ENCODE data around the gene POLK. TPM values are rescaled to one million over a fixed set of nuclear protein-coding genes. Genes with fewer than 3 reads are reported as not detected.

Gene POLK
- total RNA-seq, 2 experiments from 2014 or later = 29.8 to 30.7 TPM

DNA sequence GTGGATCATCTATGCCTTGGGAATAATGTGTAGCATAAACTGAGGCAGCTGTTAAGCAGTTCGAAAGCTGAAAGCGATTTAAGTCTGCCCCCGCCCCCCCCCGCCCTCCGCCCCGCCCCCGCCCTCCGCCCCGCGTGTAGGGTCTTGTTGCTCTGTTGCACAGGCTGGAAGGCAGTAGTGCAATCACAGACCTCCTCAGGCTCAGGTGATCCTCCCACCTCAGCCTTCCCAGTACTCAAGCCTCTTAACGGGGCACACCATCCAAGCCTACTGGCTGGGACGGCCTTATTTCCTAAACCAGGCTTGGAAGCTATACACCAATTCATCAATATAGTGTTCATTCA lies 100.5 kb downstream of the POLK start:
- peaks cover 7% of the 10 kb centered on the region for H3K36me3 Mint-ChIP-seq (ENCODE audit: low read depth)
- POLR2A ChIA-PET = no interaction called here

DNA sequence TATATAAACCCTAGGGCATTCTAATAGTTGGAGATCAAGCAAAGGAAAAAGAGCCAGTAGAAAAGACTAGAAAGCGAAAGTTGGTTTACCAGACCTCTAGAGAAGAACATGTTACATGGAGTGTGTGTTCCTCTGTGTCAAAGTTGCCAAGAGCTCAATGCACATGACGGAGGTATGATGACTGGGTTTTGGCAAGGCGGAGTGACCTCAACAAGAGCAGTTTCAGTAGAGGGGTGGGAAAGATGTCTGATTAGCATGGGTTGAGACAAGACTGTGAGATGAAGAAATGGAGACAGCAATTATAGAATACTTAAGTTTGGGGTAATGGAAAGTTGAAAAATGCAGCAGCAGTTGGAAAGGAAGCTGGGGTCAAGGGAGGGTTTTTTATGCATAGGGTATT lies 101.2 kb downstream of the POLK start:
- H3K4me1 Mint-ChIP-seq (ENCODE audit: low read depth) = peaks cover 5% of the 10 kb centered on the region
- ChIA-PET CTCF (no interaction called here), POLR2A (no interaction called here)
- DNase-seq (no peak), ATAC-seq (no peak)
- H3K27me3 Mint-ChIP-seq (ENCODE audit: low read depth) = peaks cover 16% of the 10 kb centered on the region
- no peak overlapping the region for H3K27ac Mint-ChIP-seq
- H3K36me3 Mint-ChIP-seq (ENCODE audit: low read depth) = peaks cover 7% of the 10 kb centered on the region
- no peak overlapping the region for H3K4me3 Mint-ChIP-seq
- H3K9me3 Mint-ChIP-seq (ENCODE audit: insufficient read depth) = no peaks in the 10 kb centered on the region

More for the DNA sequence above, 100.5 kb downstream of the POLK start:
- Mint-ChIP-seq H3K27ac (no peak overlapping the region), H3K9me3 (ENCODE audit: insufficient read depth) (no peaks in the 10 kb centered on the region), H3K4me3 (no peak overlapping the region), H3K27me3 (ENCODE audit: low read depth) (peaks cover 16% of the 10 kb centered on the region), H3K4me1 (ENCODE audit: low read depth) (peaks cover 9% of the 10 kb centered on the region)
- ATAC-seq = no peak
- CTCF ChIA-PET = no interaction called here
- no peak for DNase-seq

GRCh38 chr5:75614176-75614575 lies 102.5 kb downstream of the POLK start:
- POLR2A ChIA-PET = no interaction called here
- Mint-ChIP-seq H3K4me1 (ENCODE audit: low read depth) (peaks cover 5% of the 10 kb centered on the region), H3K27me3 (ENCODE audit: low read depth) (peaks cover 16% of the 10 kb centered on the region), H3K36me3 (ENCODE audit: low read depth) (peaks cover 7% of the 10 kb centered on the region), H3K9me3 (ENCODE audit: insufficient read depth) (no peaks in the 10 kb centered on the region), H3K27ac (no peak overlapping the region), H3K4me3 (no peak overlapping the region)
- DNase-seq (no peak), ATAC-seq (no peak)
- CTCF ChIA-PET = no interaction called here

DNA sequence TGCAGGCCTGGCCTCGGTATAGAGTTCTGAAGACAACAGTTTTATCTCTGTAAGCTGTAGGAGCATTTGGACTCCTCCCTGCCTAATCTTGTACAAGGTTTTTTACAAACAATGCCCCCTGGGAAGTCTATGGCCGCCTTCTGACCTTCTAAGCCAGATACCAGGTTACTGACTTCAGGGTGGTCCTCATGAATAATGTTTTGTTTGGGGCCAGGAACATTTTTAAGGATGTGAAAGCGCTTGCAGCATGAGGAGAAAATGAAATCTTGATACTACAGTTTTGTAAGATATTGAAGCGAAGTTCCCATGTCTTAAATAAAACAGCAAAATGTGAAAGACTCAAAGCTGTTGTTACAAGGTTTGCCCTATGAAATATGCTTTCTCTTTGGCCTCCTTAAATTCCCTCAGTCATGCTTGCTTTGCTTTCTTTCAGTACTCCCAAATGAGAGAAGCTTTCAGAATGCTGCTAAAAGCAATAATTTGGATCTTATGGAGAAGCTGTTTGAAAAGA lies 104.7 kb downstream of the POLK start:
- DNase-seq (no peak), ATAC-seq (no peak)
- Mint-ChIP-seq H3K9me3 (ENCODE audit: insufficient read depth) (no peaks in the 10 kb centered on the region), H3K4me1 (ENCODE audit: low read depth) (no peaks in the 10 kb centered on the region), H3K27ac (no peak overlapping the region), H3K4me3 (no peak overlapping the region), H3K27me3 (ENCODE audit: low read depth) (peaks cover 10% of the 10 kb centered on the region), H3K36me3 (ENCODE audit: low read depth) (no peaks in the 10 kb centered on the region)
- ChIA-PET POLR2A (no interaction called here), CTCF (no interaction called here)

DNA sequence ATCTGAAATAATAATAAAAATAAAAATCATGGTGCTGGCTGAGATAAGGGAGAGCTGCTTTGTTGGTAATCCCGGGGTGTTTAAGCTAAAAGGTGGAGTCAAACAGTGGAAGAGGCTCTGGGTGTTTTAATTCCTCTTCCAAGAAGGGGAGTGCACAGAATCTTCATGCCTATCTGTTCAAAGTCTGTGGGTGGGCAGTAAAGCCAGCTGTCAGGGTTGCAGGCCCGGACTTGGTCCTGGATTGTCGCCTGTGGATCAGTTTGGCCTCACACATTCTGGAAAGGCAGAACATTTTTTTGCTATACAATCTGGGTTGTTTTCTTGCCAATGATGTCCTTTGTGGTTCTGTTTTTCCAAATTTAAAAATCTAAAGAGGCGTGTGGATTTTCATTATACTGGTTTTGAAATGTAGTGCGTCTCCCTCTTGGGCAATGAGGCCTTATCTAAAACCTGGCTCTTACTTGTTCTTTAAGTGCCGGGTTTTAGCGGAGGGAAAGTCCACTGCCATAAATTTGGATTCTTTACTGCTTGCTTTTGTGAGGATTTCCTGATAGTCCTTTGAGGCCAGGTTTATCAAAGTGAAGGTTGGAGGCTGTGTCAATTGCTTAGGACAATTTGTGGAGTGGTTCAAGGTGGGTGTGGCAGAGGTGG lies 105.4 kb downstream of the POLK start:
- no peaks in the 10 kb centered on the region for H3K36me3 Mint-ChIP-seq (ENCODE audit: low read depth)
- DNase-seq = no peak
- peaks cover 10% of the 10 kb centered on the region for H3K27me3 Mint-ChIP-seq (ENCODE audit: low read depth)
- no peak for ATAC-seq
- ChIA-PET POLR2A (no interaction called here), CTCF (interaction anchor here (0.6 kb wide), 1 partner anchor 148 kb away, joined by 3 read pairs; no protein-coding TSS in a partner anchor)
- no peak overlapping the region for H3K27ac Mint-ChIP-seq
- no peaks in the 10 kb centered on the region for H3K9me3 Mint-ChIP-seq (ENCODE audit: insufficient read depth)
- H3K4me3 Mint-ChIP-seq = no peak overlapping the region
- H3K4me1 Mint-ChIP-seq (ENCODE audit: low read depth) = no peaks in the 10 kb centered on the region

GRCh38 chr5:75617736-75618352 lies 106.2 kb downstream of the POLK start:
- ATAC-seq (no peak), DNase-seq (no peak)
- Mint-ChIP-seq H3K27me3 (ENCODE audit: low read depth) (peaks cover 4% of the 10 kb centered on the region), H3K27ac (no peak overlapping the region), H3K9me3 (ENCODE audit: insufficient read depth) (no peaks in the 10 kb centered on the region), H3K4me1 (ENCODE audit: low read depth) (no peaks in the 10 kb centered on the region), H3K4me3 (no peak overlapping the region), H3K36me3 (ENCODE audit: low read depth) (no peaks in the 10 kb centered on the region)
- ChIA-PET POLR2A (no interaction called here), CTCF (no interaction called here)

- Mint-ChIP-seq H3K4me3 (no peak overlapping the region), H3K27me3 (ENCODE audit: low read depth) (no peaks in the 10 kb centered on the region), H3K36me3 (ENCODE audit: low read depth) (no peaks in the 10 kb centered on the region), H3K4me1 (ENCODE audit: low read depth) (no peaks in the 10 kb centered on the region), H3K27ac (no peak overlapping the region), H3K9me3 (ENCODE audit: insufficient read depth) (no peaks in the 10 kb centered on the region)
- ATAC-seq (no peak), DNase-seq (no peak)
- CTCF ChIA-PET = interaction anchor here (1.0 kb wide), 1 partner anchor 61 kb away, joined by 3 read pairs; no protein-coding TSS in a partner anchor
- POLR2A ChIA-PET = no interaction called here
Observed at GRCh38 chr5:75620184-75620959, 108.7 kb downstream of the POLK start.

GRCh38 chr5:75622564-75622963 lies 110.9 kb downstream of the POLK start:
- POLR2A ChIA-PET = no interaction called here
- Mint-ChIP-seq H3K27ac (no peak overlapping the region), H3K4me1 (ENCODE audit: low read depth) (peaks cover 11% of the 10 kb centered on the region), H3K9me3 (ENCODE audit: insufficient read depth) (no peaks in the 10 kb centered on the region), H3K4me3 (no peak overlapping the region), H3K36me3 (ENCODE audit: low read depth) (no peaks in the 10 kb centered on the region), H3K27me3 (ENCODE audit: low read depth) (no peaks in the 10 kb centered on the region)
- ATAC-seq (no peak), DNase-seq (no peak)
- CTCF ChIA-PET = no interaction called here

GRCh38 chr5:75623846-75624245 lies 112.2 kb downstream of the POLK start:
- no peak overlapping the region for H3K4me3 Mint-ChIP-seq
- H3K27ac Mint-ChIP-seq = no peak overlapping the region
- no peaks in the 10 kb centered on the region for H3K27me3 Mint-ChIP-seq (ENCODE audit: low read depth)
- no peaks in the 10 kb centered on the region for H3K36me3 Mint-ChIP-seq (ENCODE audit: low read depth)
- H3K9me3 Mint-ChIP-seq (ENCODE audit: insufficient read depth) = no peaks in the 10 kb centered on the region
- ATAC-seq (no peak), DNase-seq (no peak)
- ChIA-PET CTCF (no interaction called here), POLR2A (no interaction called here)
- H3K4me1 Mint-ChIP-seq (ENCODE audit: low read depth) = peaks cover 13% of the 10 kb centered on the region

GRCh38 chr5:75626959-75627358 lies 115.3 kb downstream of the POLK start:
- Mint-ChIP-seq H3K27me3 (ENCODE audit: low read depth) (no peaks in the 10 kb centered on the region), H3K36me3 (ENCODE audit: low read depth) (no peaks in the 10 kb centered on the region), H3K9me3 (ENCODE audit: insufficient read depth) (no peaks in the 10 kb centered on the region), H3K27ac (peak overlapping the region; percentile 15), H3K4me3 (no peak overlapping the region), H3K4me1 (ENCODE audit: low read depth) (peaks cover 13% of the 10 kb centered on the region)
- POLR2A ChIA-PET = no interaction called here
- DNase-seq (no peak), ATAC-seq (no peak)
- CTCF ChIA-PET = no interaction called here

DNA sequence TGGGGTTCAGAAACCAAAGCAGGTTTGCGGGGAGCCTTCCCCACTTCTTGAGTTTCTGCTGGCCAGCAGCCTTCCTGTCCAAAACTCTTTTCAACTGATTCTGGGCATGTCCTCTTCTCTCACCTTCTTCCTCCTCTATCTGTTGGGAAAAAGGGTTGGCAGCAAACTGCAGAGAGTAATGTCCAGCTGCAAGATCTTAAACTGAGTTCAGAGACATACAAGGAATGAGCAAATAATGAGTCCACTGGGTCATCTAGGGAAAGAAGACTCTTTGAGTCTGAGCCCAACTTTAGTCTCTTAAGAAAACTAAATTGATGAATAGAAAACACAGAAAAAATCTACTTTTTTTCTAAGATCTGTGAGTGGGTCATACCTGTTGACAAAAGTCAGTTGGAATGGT lies 116.1 kb downstream of the POLK start:
- H3K4me1 Mint-ChIP-seq (ENCODE audit: low read depth) = peaks cover 13% of the 10 kb centered on the region
- no peaks in the 10 kb centered on the region for H3K27me3 Mint-ChIP-seq (ENCODE audit: low read depth)
- no peaks in the 10 kb centered on the region for H3K9me3 Mint-ChIP-seq (ENCODE audit: insufficient read depth)
- H3K4me3 Mint-ChIP-seq = no peak overlapping the region
- POLR2A ChIA-PET = no interaction called here
- CTCF ChIA-PET = no interaction called here
- ATAC-seq (no peak), DNase-seq (no peak)
- H3K36me3 Mint-ChIP-seq (ENCODE audit: low read depth) = no peaks in the 10 kb centered on the region
- H3K27ac Mint-ChIP-seq = no peak overlapping the region

- CTCF ChIA-PET = no interaction called here
- POLR2A ChIA-PET = no interaction called here
- peaks cover 13% of the 10 kb centered on the region for H3K4me1 Mint-ChIP-seq (ENCODE audit: low read depth)
Observed at GRCh38 chr5:75630875-75631274, 119.2 kb downstream of the POLK start.

More at GRCh38 chr5:75630875-75631274, 119.2 kb downstream of the POLK start:
- H3K4me3 Mint-ChIP-seq = no peak overlapping the region
- H3K9me3 Mint-ChIP-seq (ENCODE audit: insufficient read depth) = no peaks in the 10 kb centered on the region
- H3K36me3 Mint-ChIP-seq (ENCODE audit: low read depth) = no peaks in the 10 kb centered on the region
- DNase-seq (no peak), ATAC-seq (no peak)
- no peaks in the 10 kb centered on the region for H3K27me3 Mint-ChIP-seq (ENCODE audit: low read depth)
- H3K27ac Mint-ChIP-seq = no peak overlapping the region

All from activated CD8-positive, alpha-beta T cell treated with anti-CD3 and anti-CD28 coated beads, Interleukin-2, amount 10 ng/mL, durations not matched to agents 7 days and 5 days (primary cell).